Breast epithelium (tissue), 3 donors: ENCODE data around the gene IMPG1.

Source experiments
- CTCF ChIP-seq, 3 donors: fragments of 450-650 bp; IDR thresholded peaks; one replicate each; pipeline ENCODE4 v1.5.1; 2016 to 2017; ENCODE audit warnings: antibody characterized with exemption in 3 of 3, mild to moderate bottlenecking in 3 of 3, moderate library complexity in 3 of 3
- POLR2A ChIP-seq: fragments of 450-650 bp; IDR thresholded peaks from one replicate; pipeline ENCODE4 v1.6.1; 2016; ENCODE audit warnings: antibody characterized with exemption, mild to moderate bottlenecking, moderate library complexity
- POLR2AphosphoS5 ChIP-seq, 3 donors: sonication (generic); formaldehyde crosslinking; IDR thresholded peaks; one replicate each; pipeline ENCODE4 v1.6.1; 2017; ENCODE audit warnings: antibody characterized with exemption in 3 of 3

- no peak for TF ChIP-seq POLR2A
- TF ChIP-seq CTCF (IDR thresholded peaks at IDR 0.05): no peak
- no peak for TF ChIP-seq POLR2AphosphoS5 (IDR thresholded peaks at IDR 0.05)
Observed at GRCh38 chr6:75970093-75970492, 102.4 kb downstream of the IMPG1 start.
